Heart left ventricle (tissue), 16 donors: ENCODE results near the gene LGALS7B. TPM values are rescaled to one million over a fixed set of nuclear protein-coding genes. Genes with fewer than 3 reads are reported as not detected.
"Not testable (repeated sequence)": the region's sequence is repeated elsewhere in the genome, so short reads cannot be mapped to it uniquely, and the experiment has no call there.

Experiments
- ATAC-seq, 4 donors: fragments of 200-7000 bp; cut with Tn5 transposase; one replicate each; pipeline ENCODE4 v1.9.1; 2020 to 2022; ENCODE audit warnings: moderate library complexity in 4 of 4, mild to moderate bottlenecking in 3 of 4, moderate number of reproducible peaks in 1 of 4
- DNase-seq, 5 donors: peaks; one replicate each; pipeline ENCODE4 v3.0.0-alpha.2; 2020
- H3K27ac ChIP-seq, 12 donors: fragments of 200-600 bp; sonication (generic) in 4 of 12; one replicate each; pipeline versions ENCODE4 v1.5.0 to v1.8.0; 2016 to 2022; ENCODE audit warnings: mild to moderate bottlenecking in 2 of 12
- H3K27me3 ChIP-seq, 9 donors: fragments of 200-600 bp; sonication (generic) in 2 of 9; one replicate each; pipeline versions ENCODE4 v1.5.1 to v1.8.0; 2016 to 2022; ENCODE audit warnings: mild to moderate bottlenecking in 3 of 9
- H3K36me3 ChIP-seq, 9 donors: fragments of 200-600 bp; sonication (generic) in 2 of 9; one replicate each; pipeline versions ENCODE4 v1.5.0 to v1.8.0; 2018 to 2022; ENCODE audit warnings: mild to moderate bottlenecking in 2 of 9
- H3K4me1 ChIP-seq, 12 donors: fragments of 200-600 bp; sonication (generic) in 4 of 12; one replicate each; pipeline versions ENCODE4 v1.5.0 to v1.8.0; 2016 to 2022; ENCODE audit warnings: mild to moderate bottlenecking in 3 of 12
- H3K4me3 ChIP-seq, 12 donors: fragments of 200-600 bp; sonication (generic) in 4 of 12; one replicate each; pipeline versions ENCODE4 v1.5.0 to v1.8.0; 2017 to 2022; ENCODE audit warnings: mild to moderate bottlenecking in 9 of 12, moderate library complexity in 4 of 12
- H3K9me3 ChIP-seq, 12 donors: fragments of 200-600 bp; sonication (generic) in 4 of 12; one replicate each; pipeline versions ENCODE4 v1.5.0 to v1.8.0; 2016 to 2022; ENCODE audit warnings: mild to moderate bottlenecking in 1 of 12
- CTCF ChIP-seq, 12 donors: fragments of 200-600 bp; sonication (generic) in 4 of 12; IDR thresholded peaks; one replicate each; pipeline versions ENCODE4 v1.5.0 to v1.8.0; 2018 to 2022; ENCODE audit warnings: antibody characterized with exemption in 12 of 12, mild to moderate bottlenecking in 5 of 12
- POLR2A ChIP-seq, 2 donors: fragments of 450-650 bp; IDR thresholded peaks; one replicate each; pipeline ENCODE4 v1.6.1; 2017; ENCODE audit warnings: antibody characterized with exemption in 2 of 2, mild to moderate bottlenecking in 2 of 2, moderate library complexity in 2 of 2
- WGBS, 4 donors: extraction: QIAGEN DNeasy Blood & Tissue Kit in 2 of 4; methylation state at CpG; one replicate each; pipeline versions ENCODE4 v1.1.5 to v1.1.7; 2013 to 2018; 5-methylcytosine and 5-hydroxymethylcytosine counted together
- intact Hi-C, 10 donors: fragments of 100-400 bp; cut with DNase I; formaldehyde crosslinking; loops; one replicate each; pipeline versions ENCODE4 v1.11.1 to v1.14.2; 2022
- polyA plus RNA-seq, 2 donors: library from polyadenylated mRNA; stranded (reverse); fragments of 200-250 nt; gene quantifications; one replicate each; pipeline ENCODE4 v1.2.3, GENCODE V29; 2013
- total RNA-seq, 9 donors: library from RNA; depleted of rRNA in 2 of 9; stranded (reverse); fragments of >200 nt in 2 of 9; fragmentation: NEBNext Ultra II Directional in 3 of 9; extraction: Animal tissue kit (Norgen Biotek cat#: 25700) in 3 of 9; gene quantifications; one replicate each; pipeline versions ENCODE4 v1.1.0 to v1.2.4, GENCODE V29; 2016 to 2023
- donor health status: ischemic (EF 13 %, LVEDD 7.1; RV severe dilation, severe dysfunction).
- donor health status: healthy with polysubstance abuse.
- donor health status: DM: no; HTN: yes; CAD: no.
- donor health status: DM: no; HTN: no; CAD: no.
- donor health status: ischemic (EF 25% LVEDD 6.9; RV normal size, moderate dysfunction).
- donor health status: ischemic (EF 25% LVEDD 5.7; RV mildly dilated, moderate dysfunction).
- donor health status: healthy.
- donor health status: DM: yes; HTN: yes; CAD: no.
- donor health status: ischemic (EF 35%, LVEDD 5.7; RV mildly dilated, moderate dysfunction).
- donor health status: nonischemic (EF 11% LVEDD 7.7; RV severe dilation, severe dysfunction).
- donor health status: DM: yes; HTN: yes; CAD: no.
- donor health status: PGD.
- donor health status: ischemic (EF 29% LVEDD 5.4; RV normal size, mild dysfunction).
- donor health status: nonischemic (EF 23%, LVEDD 6.1; RV moderate dilation, normal function).

The LGALS7B gene
- total and polyA plus RNA-seq, 11 donors: not detected

- TF ChIP-seq CTCF (IDR thresholded peaks at IDR 0.05) (no peak), POLR2A (IDR thresholded peaks at IDR 0.05) (no peak)
- Histone ChIP-seq H3K9me3 (no peaks in the 10 kb centered on the region), H3K27ac (peak overlapping the region in 2 of 12 donors; percentile 34 to 43), H3K4me3 (peak overlapping the region in 2 of 12 donors; percentile 32 to 39), H3K4me1 (peaks cover 0 to 5% (median 0%) of the 10 kb centered on the region in 12 donors), H3K36me3 (no peaks in the 10 kb centered on the region), H3K27me3 (no peaks in the 10 kb centered on the region)
- ATAC-seq (no peak), DNase-seq (no peak)
- WGBS, 4 donors: 72 to 80% (median 77%) methylated on average over 8 of the region's 8 CpGs
- intact Hi-C loops: no loop called here
These were observed 4.2 kb downstream of the LGALS7B start for GRCh38 chr19:38793177-38793576.

GRCh38 chr19:38793671-38794070, 4.7 kb downstream of the LGALS7B start:
- intact Hi-C loops: no loop called here
- no peaks in the 10 kb centered on the region for H3K9me3 ChIP-seq
- H3K27ac ChIP-seq: no peak overlapping the region
- ATAC-seq (no peak), DNase-seq (no peak)
- TF ChIP-seq CTCF (IDR thresholded peaks at IDR 0.05): no peak
- TF ChIP-seq POLR2A (IDR thresholded peaks at IDR 0.05): no peak
- H3K4me3 ChIP-seq: no peak overlapping the region
- no peaks in the 10 kb centered on the region for H3K36me3 ChIP-seq
- no peaks in the 10 kb centered on the region for H3K27me3 ChIP-seq
- H3K4me1 ChIP-seq: peaks cover 0 to 5% (median 0%) of the 10 kb centered on the region in 12 donors
- whole genome bisulfite sequencing, 4 donors: 94 to 98% (median 97%) methylated on average over 5 of the region's 5 CpGs

GRCh38 chr19:38795549-38795948, 6.5 kb downstream of the LGALS7B start:
- H3K9me3 ChIP-seq: no peaks in the 10 kb centered on the region
- 91 to 96% (median 93%) methylated on average over 4 of the region's 4 CpGs for WGBS, 4 donors
- H3K36me3 ChIP-seq: no peaks in the 10 kb centered on the region
- no peaks in the 10 kb centered on the region for H3K27me3 ChIP-seq
- DNase-seq (no peak), ATAC-seq (no peak)
- H3K27ac ChIP-seq: no peak overlapping the region
- no peak overlapping the region for H3K4me3 ChIP-seq
- no peak for TF ChIP-seq CTCF (IDR thresholded peaks at IDR 0.05)
- TF ChIP-seq POLR2A (IDR thresholded peaks at IDR 0.05): no peak
- intact Hi-C loops: no loop called here
- H3K4me1 ChIP-seq: peaks cover 0 to 5% (median 0%) of the 10 kb centered on the region in 12 donors

- no peak for DNase-seq
- WGBS, 4 donors: 64 to 95% (median 85%) methylated on average over 2 of the region's 2 CpGs
- intact Hi-C loops: no loop called here
These were observed 7.2 kb downstream of the LGALS7B start for GRCh38 chr19:38796154-38796553.

DNA sequence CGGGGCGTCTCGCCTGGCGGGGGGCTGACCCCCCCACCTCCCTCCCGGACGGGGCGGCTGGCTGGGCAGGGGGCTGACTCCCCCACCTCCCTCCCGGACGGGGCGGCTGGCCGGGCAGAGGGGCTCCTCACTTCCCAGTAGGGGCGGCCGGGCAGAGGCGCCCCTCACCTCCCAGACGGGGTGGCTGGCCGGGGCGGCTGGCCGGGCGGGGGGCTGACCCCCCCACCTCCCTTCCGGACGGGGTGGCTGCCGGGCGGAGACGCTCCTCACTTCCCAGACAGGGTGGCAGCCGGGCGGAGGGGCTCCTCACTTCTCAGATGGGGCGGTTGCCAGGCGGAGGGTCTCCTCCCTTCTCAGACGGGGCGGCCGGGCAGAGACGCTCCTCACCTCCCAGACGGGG, 8.8 kb downstream of the LGALS7B start:
- H3K36me3 ChIP-seq, H3K4me3 ChIP-seq, H3K27me3 ChIP-seq, H3K9me3 ChIP-seq, DNase-seq, H3K27ac ChIP-seq, intact Hi-C loops, H3K4me1 ChIP-seq, ATAC-seq: not testable (repeated sequence)
- 92 to 93% methylated on average over 27 to 32 of the region's 33 CpGs; no CpG with 5 or more reads in 2 of the 4 donors for WGBS, 4 donors

More at GRCh38 chr19:38796154-38796553, 7.2 kb downstream of the LGALS7B start:
- H3K9me3 ChIP-seq: no peaks in the 10 kb centered on the region
- no peak overlapping the region for H3K27ac ChIP-seq
- no peak for ATAC-seq
- H3K4me1 ChIP-seq: peaks cover 0 to 5% (median 0%) of the 10 kb centered on the region in 12 donors
- no peak overlapping the region for H3K4me3 ChIP-seq
- no peak for TF ChIP-seq CTCF (IDR thresholded peaks at IDR 0.05)
- no peak for TF ChIP-seq POLR2A (IDR thresholded peaks at IDR 0.05)
- H3K27me3 ChIP-seq: no peaks in the 10 kb centered on the region
- H3K36me3 ChIP-seq: no peaks in the 10 kb centered on the region
